ENCODE results near the gene KIZ.

The KIZ gene

GRCh38 chr20:21090111-21090618 is 35.7 kb upstream of the KIZ start:
- no peak overlapping the region for H3K4me3 ChIP-seq (ENCODE audit: low read depth, low read length)
- peak; percentile 31 for DNase-seq (ENCODE audit: low read depth)
- no peak for TF ChIP-seq POLR2A (IDR thresholded peaks at IDR 0.05; ENCODE audit: extremely low read depth, insufficient read length)
- TF ChIP-seq CTCF (IDR thresholded peaks at IDR 0.05; ENCODE audit: low read depth, low read length): no peak

- no peak for DNase-seq (ENCODE audit: low read depth)
- no peak for TF ChIP-seq MAX (IDR thresholded peaks at IDR 0.05; ENCODE audit: low read depth, low read length)
- no peak for TF ChIP-seq CTCF (IDR thresholded peaks at IDR 0.05; ENCODE audit: low read depth, low read length)
- no peak for TF ChIP-seq POLR2A (IDR thresholded peaks at IDR 0.05; ENCODE audit: extremely low read depth, insufficient read length)
- no peak for TF ChIP-seq MYC (IDR thresholded peaks at IDR 0.05; ENCODE audit: low read depth, low read length)
- no peak overlapping the region for H3K4me3 ChIP-seq (ENCODE audit: low read depth, low read length)
Measured at GRCh38 chr20:21090721-21091120, 35.2 kb upstream of the KIZ start.

- no peak overlapping the region for H3K4me3 ChIP-seq (ENCODE audit: low read depth, low read length)
- TF ChIP-seq MYC (IDR thresholded peaks at IDR 0.05; ENCODE audit: low read depth, low read length) (no peak), MAX (IDR thresholded peaks at IDR 0.05; ENCODE audit: low read depth, low read length) (no peak), POLR2A (IDR thresholded peaks at IDR 0.05; ENCODE audit: extremely low read depth, insufficient read length) (no peak), CTCF (IDR thresholded peaks at IDR 0.05; ENCODE audit: low read depth, low read length) (no peak)
- no peak for DNase-seq (ENCODE audit: low read depth)
Measured at GRCh38 chr20:21092806-21093205, 33.1 kb upstream of the KIZ start.

GRCh38 chr20:21096321-21097043 is 29.4 kb upstream of the KIZ start:
- peak; percentile 30 for DNase-seq (ENCODE audit: low read depth)
- no peak overlapping the region for H3K4me3 ChIP-seq (ENCODE audit: low read depth, low read length)
- TF ChIP-seq MYC (IDR thresholded peaks at IDR 0.05; ENCODE audit: low read depth, low read length) (0 out of 2 replicates have a peak, but pooled peaks have one; percentile 19), MAX (IDR thresholded peaks at IDR 0.05; ENCODE audit: low read depth, low read length) (peak; percentile 70), CTCF (IDR thresholded peaks at IDR 0.05; ENCODE audit: low read depth, low read length) (no peak), POLR2A (IDR thresholded peaks at IDR 0.05; ENCODE audit: extremely low read depth, insufficient read length) (no peak)

GRCh38 chr20:21099751-21100577 is 25.9 kb upstream of the KIZ start:
- TF ChIP-seq CTCF (IDR thresholded peaks at IDR 0.05; ENCODE audit: low read depth, low read length) (no peak), MYC (IDR thresholded peaks at IDR 0.05; ENCODE audit: low read depth, low read length) (no peak; the same call in 1 of the 2 replicates), POLR2A (IDR thresholded peaks at IDR 0.05; ENCODE audit: extremely low read depth, insufficient read length) (peak; percentile 52), MAX (IDR thresholded peaks at IDR 0.05; ENCODE audit: low read depth, low read length) (peak; percentile 40)
- H3K4me3 ChIP-seq (ENCODE audit: low read depth, low read length): peak overlapping the region; percentile 73
- DNase-seq (ENCODE audit: low read depth): peak; percentile 91

Data from NB4 (cell line).